Measurements from ENCODE around the gene AHSA1.
"Not testable (repeated sequence)": the region's sequence is repeated elsewhere in the genome, so short reads cannot be mapped to it uniquely, and the experiment has no call there.

The AHSA1 gene

GRCh38 chr14:77457522-77458248 lies at the start of gene AHSA1, which contains the start of gene VIPAS39:
Gene AHSA1, plus strand, starts transcription at chr14:77458093. Its CDS starts 97 bp downstream, at chr14:77458190.
Gene VIPAS39, minus strand, starts transcription at chr14:77457601. Its CDS starts 3,499 bp downstream, at chr14:77454102.
- peak; percentile 87 for DNase-seq

DNA sequence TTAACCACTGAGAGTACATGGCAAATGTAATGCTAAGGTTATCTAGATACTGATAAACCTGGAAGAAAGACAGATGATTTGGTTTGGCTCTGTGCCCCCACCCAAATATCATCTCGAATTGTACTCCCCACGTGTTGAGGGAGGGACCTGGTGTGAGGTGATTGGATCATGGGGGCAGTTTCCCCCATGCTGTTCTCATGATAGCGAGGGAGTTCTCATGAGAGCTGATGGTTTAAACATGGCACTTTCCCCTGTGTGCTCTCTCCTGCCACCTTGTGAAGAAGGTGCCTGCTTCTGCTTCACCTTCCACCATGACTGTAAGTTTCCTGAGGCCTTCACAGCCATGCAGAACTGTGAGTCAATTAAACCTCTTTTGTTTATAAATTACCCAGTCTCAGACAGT lies 48.8 kb upstream of the AHSA1 start:
- DNase-seq: no peak

DNA sequence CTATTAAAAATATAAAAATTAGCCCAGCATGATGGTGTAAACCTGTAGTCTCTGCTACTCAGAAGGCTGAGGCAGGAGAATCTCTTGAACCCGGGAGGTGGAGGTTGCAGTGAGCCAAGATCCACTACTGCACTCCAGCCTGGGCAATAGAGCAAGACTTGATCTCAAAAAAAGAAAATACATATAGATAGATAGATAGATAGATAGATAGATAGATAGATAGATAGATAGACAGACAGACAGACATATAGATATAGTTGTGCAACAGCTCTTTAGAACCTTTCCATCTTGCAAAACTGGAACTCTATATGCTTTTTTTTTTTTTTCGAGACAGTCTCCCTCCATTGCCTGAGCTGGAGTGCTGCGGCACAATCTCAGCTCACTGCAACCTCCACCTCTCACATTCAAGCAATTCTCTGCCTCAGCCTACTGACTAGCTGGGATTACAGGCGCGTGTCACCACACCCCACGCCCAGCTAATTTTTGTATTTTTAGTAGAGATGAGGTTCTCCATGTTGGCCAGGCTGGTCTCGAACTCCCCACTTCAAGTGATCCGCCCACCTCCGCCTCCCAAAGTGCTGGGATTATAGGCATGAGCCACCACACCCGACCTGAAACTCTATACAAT lies 42.4 kb upstream of the AHSA1 start:
- DNase-seq: not testable (repeated sequence)

DNA sequence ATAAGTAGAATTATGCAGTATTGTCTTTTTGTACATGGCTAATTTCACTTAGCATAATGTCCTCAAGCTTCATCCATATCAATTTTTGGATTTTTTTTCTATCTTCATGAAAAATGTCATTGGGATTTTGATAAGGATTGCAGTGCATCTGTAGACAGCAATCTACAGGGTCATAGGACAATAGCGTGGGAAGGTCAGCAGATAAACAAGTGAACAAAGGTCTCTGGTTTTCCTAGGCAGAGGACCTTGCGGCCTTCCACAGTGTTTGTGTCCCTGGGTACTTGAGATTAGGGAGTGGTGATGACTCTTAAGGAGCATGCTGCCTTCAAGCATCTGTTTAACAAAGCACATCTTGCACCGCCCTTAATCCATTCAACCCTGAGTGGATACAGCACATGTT lies 41.8 kb upstream of the AHSA1 start:
- not testable (repeated sequence) for DNase-seq

- no peak for DNase-seq
Measured at GRCh38 chr14:77416836-77417235, 41.1 kb upstream of the AHSA1 start.

- DNase-seq: no peak
Measured at GRCh38 chr14:77421201-77421600, 36.7 kb upstream of the AHSA1 start.

GRCh38 chr14:77423423-77423822 lies 34.5 kb upstream of the AHSA1 start, which contains the start of gene NOXRED1:
Gene NOXRED1, minus strand, starts transcription at chr14:77423523. Its CDS starts 634 bp downstream, at chr14:77422889.
- no peak for DNase-seq

DNA sequence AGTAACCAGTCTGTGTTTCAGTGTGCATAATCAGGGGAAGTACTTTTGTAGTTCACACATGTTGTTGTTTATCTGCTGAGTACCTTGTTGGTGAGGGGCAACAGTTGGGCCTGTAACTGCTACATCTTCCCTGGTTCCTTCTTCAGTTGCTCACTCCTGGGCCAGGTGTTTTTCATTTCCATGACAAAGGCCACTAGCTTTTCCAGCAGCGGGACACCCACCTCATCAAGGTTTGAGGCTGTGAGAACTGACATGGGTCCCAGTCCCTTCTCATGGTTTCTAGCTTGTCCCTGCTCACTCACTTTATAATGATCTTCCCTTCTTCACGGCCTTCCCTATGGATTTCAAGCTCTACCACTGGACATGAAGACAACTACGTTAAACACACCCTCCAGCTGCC lies 33.0 kb upstream of the AHSA1 start:
- no peak for DNase-seq

- no peak for DNase-seq
Measured at GRCh38 chr14:77426396-77426795, 31.5 kb upstream of the AHSA1 start.

DNA sequence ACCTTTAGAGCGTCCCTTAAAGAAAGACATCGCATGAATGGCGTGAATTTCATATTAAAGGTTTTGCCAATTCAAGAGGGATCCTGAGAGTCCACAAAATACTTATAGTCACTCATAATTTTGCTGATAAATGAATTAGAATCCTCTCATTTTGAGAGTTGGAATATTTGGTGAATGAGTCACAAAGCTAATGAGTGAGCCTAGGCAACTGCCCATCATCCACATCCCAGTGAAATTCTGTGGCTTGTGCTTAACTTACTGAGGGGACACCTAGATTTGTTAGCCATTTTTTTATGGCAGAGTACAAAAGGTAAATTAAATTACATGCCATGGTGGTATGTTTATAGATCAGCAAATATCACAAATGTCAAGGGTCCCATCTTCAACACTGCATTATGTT lies 21.9 kb upstream of the AHSA1 start:
- no peak for DNase-seq

GRCh38 chr14:77438596-77438995 lies 19.3 kb upstream of the AHSA1 start:
- no peak for DNase-seq

- DNase-seq: no peak
Measured at GRCh38 chr14:77439861-77440260, 18.0 kb upstream of the AHSA1 start.

GRCh38 chr14:77442196-77442595 lies 15.7 kb upstream of the AHSA1 start:
- no peak for DNase-seq

GRCh38 chr14:77455966-77456640 lies 1.8 kb upstream of the AHSA1 start:
- no peak for DNase-seq

- no peak for DNase-seq
Measured at GRCh38 chr14:77457115-77457521, 775 bp upstream of the AHSA1 start.

DNA sequence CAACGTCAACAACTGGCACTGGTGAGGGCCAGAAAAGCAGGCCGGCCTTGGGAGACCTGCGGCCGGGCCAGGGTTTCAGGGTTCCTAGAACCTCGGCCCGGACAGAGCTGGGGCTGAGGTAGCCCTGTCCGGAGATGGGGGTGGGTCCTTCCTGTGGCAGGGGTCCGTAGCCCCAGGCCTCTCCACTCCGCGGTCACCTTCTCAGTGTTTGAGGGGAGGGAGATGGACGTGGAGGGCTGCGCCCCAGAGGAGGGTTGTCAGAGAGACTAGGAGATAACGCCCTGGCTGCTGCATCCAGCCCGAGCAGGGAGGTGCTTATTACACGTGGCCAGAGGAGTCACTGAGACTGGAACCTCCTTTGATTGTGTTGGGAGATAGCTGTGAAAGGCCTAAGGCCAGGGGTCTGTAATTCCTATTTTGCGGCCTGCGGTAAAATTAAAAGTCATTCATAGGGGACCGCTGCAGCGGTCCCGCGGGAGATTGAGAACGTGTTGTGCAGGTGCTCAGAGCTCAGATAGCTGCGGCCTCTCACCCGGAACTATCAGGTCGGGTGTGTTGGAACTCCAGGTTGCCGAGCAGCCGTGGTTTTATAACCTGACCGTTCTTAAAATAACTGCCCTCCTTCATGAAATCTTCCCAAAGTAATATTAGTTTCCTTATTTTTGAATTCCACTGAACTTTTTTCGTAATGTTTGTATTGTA lies 507 bp downstream of the AHSA1 start:
- peak; percentile 50 for DNase-seq

- peak; percentile 42 for DNase-seq
Measured at GRCh38 chr14:77459072-77459723, 1.3 kb downstream of the AHSA1 start.

DNA sequence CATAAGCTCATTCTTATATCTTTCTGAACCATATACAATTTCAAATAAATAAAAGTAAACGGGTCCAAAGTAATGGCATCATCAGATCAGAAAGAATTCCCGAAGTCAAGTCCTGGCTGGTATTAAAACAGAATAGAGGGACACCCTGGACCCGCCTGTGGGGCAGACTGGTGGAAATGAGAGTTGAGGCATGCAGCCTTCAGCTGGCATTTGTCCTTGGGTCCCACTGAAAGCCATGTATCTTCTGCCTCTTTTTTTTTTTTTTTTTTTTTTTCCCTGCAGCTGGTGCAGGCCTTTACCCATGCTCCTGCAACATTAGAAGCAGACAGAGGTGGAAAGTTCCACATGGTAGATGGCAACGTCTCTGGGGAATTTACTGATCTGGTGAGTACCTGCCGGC lies 9.9 kb downstream of the AHSA1 start:
- DNase-seq: no peak

DNA sequence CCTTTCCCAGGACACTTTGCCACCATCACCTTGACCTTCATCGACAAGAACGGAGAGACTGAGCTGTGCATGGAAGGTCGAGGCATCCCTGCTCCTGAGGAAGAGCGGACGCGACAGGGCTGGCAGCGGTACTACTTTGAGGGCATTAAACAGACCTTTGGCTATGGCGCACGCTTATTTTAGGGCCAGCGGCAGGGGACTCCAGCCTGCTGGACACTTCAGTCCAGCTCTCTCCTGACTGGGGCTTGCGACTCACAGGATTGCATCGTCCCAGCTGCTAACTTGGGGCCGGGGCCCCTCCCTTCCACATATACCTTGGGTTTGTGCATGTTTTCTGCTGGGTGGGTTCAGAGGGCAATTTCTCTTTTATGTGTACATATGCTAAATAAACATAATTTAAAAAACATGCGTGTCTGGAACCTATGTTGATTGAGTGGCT lies 11.2 kb downstream of the AHSA1 start:
- no peak for DNase-seq

GRCh38 chr14:77469539-77469938 lies 11.6 kb downstream of the AHSA1 start:
- DNase-seq: no peak

- no peak for DNase-seq
Measured at GRCh38 chr14:77470224-77470870, 12.5 kb downstream of the AHSA1 start.

- no peak for DNase-seq
Measured at GRCh38 chr14:77473921-77474320, 16.0 kb downstream of the AHSA1 start.

Measured in activated CD4-positive, CD25-positive, alpha-beta regulatory T cell treated with anti-CD3 and anti-CD28 coated beads, Interleukin-2, amount 50 U/mL, for 72 hours (primary cell).